Endodermal cell (in vitro differentiated cells): ENCODE data around the gene GDF11. TPM values are rescaled to one million over a fixed set of nuclear protein-coding genes. Genes with fewer than 3 reads are reported as not detected.
A peak's percentile ranks its signal among the peaks of the same experiment; 100 is the strongest.

Experiments
- DNase-seq: peaks from one replicate; pipeline ENCODE4 v3.0.0-alpha.2; 2017
- H3K27ac ChIP-seq: 2 replicates; pipeline ENCODE4 v1.5.1; 2013; ENCODE audit warnings: mild to moderate bottlenecking, low read depth, low read length, moderate library complexity
- H3K27me3 ChIP-seq: 2 replicates; pipeline ENCODE4 v1.6.1; 2013; ENCODE audit warnings: mild to moderate bottlenecking, low read length, moderate library complexity; ENCODE audit not compliant: insufficient read depth, control insufficient read depth, poor library complexity, severe bottlenecking
- H3K36me3 ChIP-seq: 2 replicates; pipeline ENCODE4 v1.7.0; 2013; ENCODE audit warnings: mild to moderate bottlenecking, low read length, moderate library complexity; ENCODE audit not compliant: control insufficient read depth, insufficient read depth
- H3K4me1 ChIP-seq: one replicate; pipeline ENCODE4 v1.7.0; 2013; ENCODE audit warnings: low read length; ENCODE audit not compliant: control insufficient read depth, insufficient read depth
- H3K4me3 ChIP-seq: 2 replicates; pipeline ENCODE4 v1.5.1; 2013; ENCODE audit warnings: mild to moderate bottlenecking, low read length, moderate library complexity
- H3K9ac ChIP-seq: 2 replicates; pipeline ENCODE4 v1.6.1; 2013; ENCODE audit warnings: mild to moderate bottlenecking, low read length, moderate library complexity; ENCODE audit not compliant: poor library complexity, severe bottlenecking; ENCODE audit errors: extremely low read depth
- H3K9me3 ChIP-seq: 2 replicates; pipeline ENCODE4 v1.6.1; 2013; ENCODE audit warnings: mild to moderate bottlenecking, low read length, moderate library complexity; ENCODE audit not compliant: control insufficient read depth
- H3K27ac Mint-ChIP-seq: 2 replicates; pipeline ENCODE4 v1.8.0; 2020; ENCODE audit warnings: mixed read lengths
- H3K27me3 Mint-ChIP-seq: 2 replicates; pipeline ENCODE4 v1.8.0; 2021; ENCODE audit warnings: mild to moderate bottlenecking, mixed read lengths; ENCODE audit not compliant: insufficient read depth
- H3K36me3 Mint-ChIP-seq: 2 replicates; pipeline ENCODE4 v1.8.0; 2020; ENCODE audit warnings: low read depth, mixed read lengths
- H3K4me1 Mint-ChIP-seq: 2 replicates; pipeline ENCODE4 v1.8.0; 2020; ENCODE audit warnings: mixed read lengths
- H3K4me3 Mint-ChIP-seq: 2 replicates; pipeline ENCODE4 v1.8.0; 2020; ENCODE audit warnings: mild to moderate bottlenecking, moderate library complexity, mixed read lengths
- H3K9me3 Mint-ChIP-seq: 2 replicates; pipeline ENCODE4 v1.8.0; 2020; ENCODE audit warnings: mild to moderate bottlenecking, mixed read lengths
- CTCF ChIP-seq: fragments of 200-600 bp; sonication (generic); conservative IDR thresholded peaks from 2 replicates; pipeline ENCODE4 v1.5.0; 2021; ENCODE audit warnings: antibody characterized with exemption, mild to moderate bottlenecking
- WGBS, 2 experiments: methylation state at CpG; one replicate each; pipeline versions ENCODE4 v1.1.5 to v1.1.7; 2013; ENCODE audit warnings: missing lambda C conversion rate in 2 of 2, mixed read lengths in 1 of 2; ENCODE audit not compliant: insufficient coverage in 1 of 2, insufficient read length in 1 of 2; 5-methylcytosine and 5-hydroxymethylcytosine counted together
- total RNA-seq, 2 donors: library from RNA; stranded (reverse); fragmentation: NEBNext Ultra II Directional in 1 of 2; extraction: Animal tissue kit (Norgen Biotek cat#: 25700) in 1 of 2; gene quantifications; 2 replicates in 1 of 2; 3 replicates in 1 of 2; pipeline ENCODE4 v1.2.1, GENCODE V29; 2021

Gene GDF11
- total RNA-seq, 2 donors from 2014 or later = 29.8 to 33.0 TPM

GRCh38 chr12:55717011-55718007 lies 25.6 kb upstream of the GDF11 start:
- peak overlapping the region; percentile 78 for H3K4me3 Mint-ChIP-seq
- peaks cover 15% of the 10 kb centered on the region for H3K27me3 Mint-ChIP-seq
- 46 to 47% methylated on average over 7 to 8 of the region's 8 CpGs for WGBS, 2 experiments
- H3K36me3 Mint-ChIP-seq = peaks cover 2% of the 10 kb centered on the region
- Histone ChIP-seq H3K9ac (no peak overlapping the region), H3K4me3 (peak overlapping the region; percentile 88), H3K9me3 (no peaks in the 10 kb centered on the region), H3K4me1 (peaks cover 5% of the 10 kb centered on the region), H3K36me3 (peaks cover 3% of the 10 kb centered on the region), H3K27ac (no peak overlapping the region), H3K27me3 (peaks cover 15% of the 10 kb centered on the region)
- no peak for DNase-seq
- peak overlapping the region; percentile 87 for H3K27ac Mint-ChIP-seq
- no peaks in the 10 kb centered on the region for H3K9me3 Mint-ChIP-seq
- peaks cover 31% of the 10 kb centered on the region for H3K4me1 Mint-ChIP-seq
- TF ChIP-seq CTCF = no peak

GRCh38 chr12:55718015-55718414 lies 24.9 kb upstream of the GDF11 start:
- Histone ChIP-seq H3K9ac (no peak overlapping the region), H3K27me3 (peaks cover 8% of the 10 kb centered on the region), H3K9me3 (no peaks in the 10 kb centered on the region), H3K36me3 (peaks cover 7% of the 10 kb centered on the region), H3K4me3 (peak overlapping the region; percentile 88), H3K4me1 (peaks cover 5% of the 10 kb centered on the region), H3K27ac (no peak overlapping the region)
- no peak for TF ChIP-seq CTCF
- DNase-seq = peak; percentile 75
- WGBS, 2 experiments = 0 to 43% methylated on average over 1 to 3 of the region's 4 CpGs
- peaks cover 31% of the 10 kb centered on the region for H3K4me1 Mint-ChIP-seq
- H3K36me3 Mint-ChIP-seq = peaks cover 2% of the 10 kb centered on the region
- peak overlapping the region; percentile 87 for H3K27ac Mint-ChIP-seq
- H3K27me3 Mint-ChIP-seq = peaks cover 8% of the 10 kb centered on the region
- peak overlapping the region; percentile 78 for H3K4me3 Mint-ChIP-seq
- H3K9me3 Mint-ChIP-seq = no peaks in the 10 kb centered on the region

- Histone ChIP-seq H3K9ac (no peak overlapping the region), H3K27ac (no peak overlapping the region), H3K27me3 (peaks cover 1% of the 10 kb centered on the region), H3K4me3 (no peak overlapping the region), H3K4me1 (peaks cover 5% of the 10 kb centered on the region), H3K9me3 (no peaks in the 10 kb centered on the region), H3K36me3 (peaks cover 14% of the 10 kb centered on the region)
- Mint-ChIP-seq H3K4me3 (peak overlapping the region; percentile 78), H3K36me3 (peaks cover 10% of the 10 kb centered on the region), H3K27ac (peak overlapping the region; percentile 87), H3K27me3 (peaks cover 1% of the 10 kb centered on the region), H3K4me1 (peaks cover 31% of the 10 kb centered on the region), H3K9me3 (no peaks in the 10 kb centered on the region)
- 72 to 84% methylated on average over 2 to 4 of the region's 4 CpGs for WGBS, 2 experiments
- DNase-seq = no peak
- no peak for TF ChIP-seq CTCF
Observed at GRCh38 chr12:55718624-55719275, 24.2 kb upstream of the GDF11 start.
